ENCODE data around the gene DNM3.

The DNM3 gene

GRCh38 chr1:171817511-171818265 lies 23.6 kb upstream of the DNM3 start:
- DNase-seq (ENCODE audit: low read depth) = no peak

- no peak for DNase-seq (ENCODE audit: low read depth)
Observed at GRCh38 chr1:171819946-171820345, 21.4 kb upstream of the DNM3 start.

- no peak for DNase-seq (ENCODE audit: low read depth)
Observed at GRCh38 chr1:171826973-171827372, 14.3 kb upstream of the DNM3 start.

- no peak for DNase-seq (ENCODE audit: low read depth)
Observed at GRCh38 chr1:171828794-171829193, 12.5 kb upstream of the DNM3 start.

- DNase-seq (ENCODE audit: low read depth) = no peak
Observed at GRCh38 chr1:171833091-171833825, 8.0 kb upstream of the DNM3 start.

GRCh38 chr1:171834821-171835220 lies 6.5 kb upstream of the DNM3 start:
- DNase-seq (ENCODE audit: low read depth) = no peak

GRCh38 chr1:171835891-171836290 lies 5.4 kb upstream of the DNM3 start:
- DNase-seq (ENCODE audit: low read depth) = no peak

- DNase-seq (ENCODE audit: low read depth) = no peak
Observed at GRCh38 chr1:171841931-171842761, 848 bp downstream of the DNM3 start.

- no peak for DNase-seq (ENCODE audit: low read depth)
Observed at GRCh38 chr1:171844381-171844780, 3.1 kb downstream of the DNM3 start.

GRCh38 chr1:171845998-171846397 lies 4.7 kb downstream of the DNM3 start:
- DNase-seq (ENCODE audit: low read depth) = no peak

- DNase-seq (ENCODE audit: low read depth) = no peak
Observed at GRCh38 chr1:171849245-171849898, 8.1 kb downstream of the DNM3 start.

- no peak for DNase-seq (ENCODE audit: low read depth)
Observed at GRCh38 chr1:171850651-171851350, 9.5 kb downstream of the DNM3 start.

- no peak for DNase-seq (ENCODE audit: low read depth)
Observed at GRCh38 chr1:171852272-171852671, 11.0 kb downstream of the DNM3 start.

- DNase-seq (ENCODE audit: low read depth) = no peak
Observed at GRCh38 chr1:171855381-171855780, 14.1 kb downstream of the DNM3 start.

- DNase-seq (ENCODE audit: low read depth) = no peak
Observed at GRCh38 chr1:171858696-171859095, 17.4 kb downstream of the DNM3 start.

GRCh38 chr1:171860696-171861095 lies 19.4 kb downstream of the DNM3 start:
- DNase-seq (ENCODE audit: low read depth) = no peak

- DNase-seq (ENCODE audit: low read depth) = no peak
Observed at GRCh38 chr1:171863531-171863930, 22.2 kb downstream of the DNM3 start.

GRCh38 chr1:171864308-171864707 lies 23.0 kb downstream of the DNM3 start:
- DNase-seq (ENCODE audit: low read depth) = no peak

GRCh38 chr1:171865106-171865505 lies 23.8 kb downstream of the DNM3 start:
- no peak for DNase-seq (ENCODE audit: low read depth)

GRCh38 chr1:171867236-171867635 lies 25.9 kb downstream of the DNM3 start:
- DNase-seq (ENCODE audit: low read depth) = no peak

GRCh38 chr1:171868217-171868803 lies 27.0 kb downstream of the DNM3 start:
- DNase-seq (ENCODE audit: low read depth) = no peak

All from stimulated activated CD8-positive, alpha-beta memory T cell treated with anti-CD3 and anti-CD28 coated beads, Interleukin-12 subunit alpha, Interleukin-12 subunit beta, amount 100 ng/mL, for 1 hour (primary cell).